Liver (tissue), 9 donors: ENCODE measurements around the gene DIDO1. TPM values are rescaled to one million over a fixed set of nuclear protein-coding genes. Genes with fewer than 3 reads are reported as not detected.

Source experiments
- DNase-seq: peaks from one replicate; pipeline ENCODE4 v3.0.0-alpha.2; 2017; ENCODE audit warnings: low spot score
- H3K27ac ChIP-seq, 2 donors: one replicate each; pipeline ENCODE4 v1.7.0; 2013; ENCODE audit warnings: inconsistent platforms in 2 of 2, low read length in 2 of 2, control low read depth in 1 of 2, low read depth in 1 of 2, mild to moderate bottlenecking in 1 of 2
- H3K27me3 ChIP-seq, 4 donors: one replicate each; pipeline versions ENCODE4 v1.6.1 to v1.7.0; 2013; ENCODE audit warnings: low read length in 3 of 4, inconsistent platforms in 1 of 4, mild to moderate bottlenecking in 1 of 4, moderate library complexity in 1 of 4; ENCODE audit not compliant: control insufficient read depth in 4 of 4, insufficient read depth in 4 of 4
- H3K36me3 ChIP-seq, 4 donors: one replicate each; pipeline versions ENCODE4 v1.6.1 to v1.7.0; 2013; ENCODE audit warnings: low read length in 3 of 4, mild to moderate bottlenecking in 3 of 4, low read depth in 1 of 4, moderate library complexity in 1 of 4; ENCODE audit not compliant: control insufficient read depth in 4 of 4, insufficient read depth in 3 of 4
- H3K4me1 ChIP-seq, 4 donors: one replicate each; pipeline versions ENCODE4 v1.6.1 to v1.7.0; 2013; ENCODE audit warnings: low read length in 3 of 4, mild to moderate bottlenecking in 3 of 4, moderate library complexity in 1 of 4; ENCODE audit not compliant: control insufficient read depth in 4 of 4, insufficient read depth in 4 of 4
- H3K4me3 ChIP-seq, 3 donors: one replicate each; pipeline versions ENCODE4 v1.6.1 to v1.7.0; 2013; ENCODE audit warnings: low read length in 3 of 3, control low read depth in 1 of 3, low read depth in 1 of 3, mild to moderate bottlenecking in 1 of 3
- H3K9ac ChIP-seq, 2 donors: one replicate each; pipeline ENCODE4 v1.7.0; 2013; ENCODE audit warnings: low read length in 2 of 2, mild to moderate bottlenecking in 2 of 2, moderate library complexity in 2 of 2, control low read depth in 1 of 2, low read depth in 1 of 2
- H3K9me3 ChIP-seq, 4 donors: one replicate each; pipeline versions ENCODE4 v1.6.1 to v1.7.0; 2013; ENCODE audit warnings: low read length in 3 of 4; ENCODE audit not compliant: control insufficient read depth in 4 of 4
- EGR1 ChIP-seq, 2 donors: IDR thresholded peaks; 2 replicates each; pipeline ENCODE4 v1.6.1; 2016 to 2018; ENCODE audit warnings: antibody characterized with exemption in 2 of 2, low read depth in 2 of 2
- HNF4A ChIP-seq, 2 donors: conservative IDR thresholded peaks; 2 replicates each; pipeline ENCODE4 v1.6.1; 2016; ENCODE audit warnings: antibody characterized with exemption in 2 of 2, mild to moderate bottlenecking in 2 of 2
- JUND ChIP-seq, 2 donors: IDR thresholded peaks; 2 replicates each; pipeline ENCODE4 v1.6.1; 2016; ENCODE audit warnings: antibody characterized with exemption in 2 of 2
- NR2F2 ChIP-seq: IDR thresholded peaks from 2 replicates; pipeline ENCODE4 v1.6.1; 2016; ENCODE audit warnings: antibody characterized with exemption
- RAD21 ChIP-seq, 2 donors: IDR thresholded peaks; 2 replicates each; pipeline ENCODE4 v1.6.1; 2016; ENCODE audit warnings: antibody characterized with exemption in 2 of 2, mild to moderate bottlenecking in 2 of 2
- RXRA ChIP-seq, 2 donors: IDR thresholded peaks; 2 replicates each; pipeline ENCODE4 v1.6.1; 2017 to 2018; ENCODE audit warnings: antibody characterized with exemption in 2 of 2, mild to moderate bottlenecking in 1 of 2
- SP1 ChIP-seq: IDR thresholded peaks from 2 replicates; pipeline ENCODE4 v1.6.1; 2018; ENCODE audit warnings: antibody characterized with exemption, mild to moderate bottlenecking
- TAF1 ChIP-seq: conservative IDR thresholded peaks from 2 replicates; pipeline ENCODE4 v1.6.1; 2016; ENCODE audit warnings: antibody characterized with exemption, mild to moderate bottlenecking
- YY1 ChIP-seq: IDR thresholded peaks from 2 replicates; pipeline ENCODE4 v1.6.1; 2016; ENCODE audit warnings: antibody characterized with exemption, mild to moderate bottlenecking
- WGBS: extraction: QIAGEN DNeasy Blood & Tissue Kit; methylation state at CpG from one replicate; pipeline ENCODE4 v1.1.7; 2013; 5-methylcytosine and 5-hydroxymethylcytosine counted together
- polyA plus RNA-seq, 2 donors: library from polyadenylated mRNA; stranded (reverse) in 1 of 2; unstranded in 1 of 2; fragments of 200-250 nt in 1 of 2; fragments of >200 nt in 1 of 2; fragmentation: Nextera tagmentation in 1 of 2; extraction: Ambion mirVana in 1 of 2; gene quantifications; one replicate each; pipeline versions ENCODE4 v1.2.1 to v1.2.3, GENCODE V29; 2013 to 2015
- total RNA-seq, 2 donors: library from RNA; depleted of rRNA; stranded (reverse); fragments of >200 nt; gene quantifications; one replicate each; pipeline ENCODE4 v1.2.3, GENCODE V29; 2014
- TF ChIP-seq, protein P1 (sequence below): fragments of 150-350 bp; IDR thresholded peaks from 2 replicates; pipeline ENCODE4 v1.5.1; 2017; ENCODE audit warnings: improper control_type of control experiment, low read depth, low read length; ENCODE audit not compliant: missing input control
- TF ChIP-seq, protein P2 (sequence below): IDR thresholded peaks from 2 replicates; pipeline ENCODE4 v1.6.1; 2016; ENCODE audit warnings: antibody characterized with exemption
- donor health status: healthy.
- donor health status: healthy.
- donor health status: healthy.
- donor health status: healthy.
- donor health status: healthy.

The DIDO1 gene
- total and polyA plus RNA-seq, 4 donors = 10.1 to 43.1 (median 17.4) TPM

DNA sequence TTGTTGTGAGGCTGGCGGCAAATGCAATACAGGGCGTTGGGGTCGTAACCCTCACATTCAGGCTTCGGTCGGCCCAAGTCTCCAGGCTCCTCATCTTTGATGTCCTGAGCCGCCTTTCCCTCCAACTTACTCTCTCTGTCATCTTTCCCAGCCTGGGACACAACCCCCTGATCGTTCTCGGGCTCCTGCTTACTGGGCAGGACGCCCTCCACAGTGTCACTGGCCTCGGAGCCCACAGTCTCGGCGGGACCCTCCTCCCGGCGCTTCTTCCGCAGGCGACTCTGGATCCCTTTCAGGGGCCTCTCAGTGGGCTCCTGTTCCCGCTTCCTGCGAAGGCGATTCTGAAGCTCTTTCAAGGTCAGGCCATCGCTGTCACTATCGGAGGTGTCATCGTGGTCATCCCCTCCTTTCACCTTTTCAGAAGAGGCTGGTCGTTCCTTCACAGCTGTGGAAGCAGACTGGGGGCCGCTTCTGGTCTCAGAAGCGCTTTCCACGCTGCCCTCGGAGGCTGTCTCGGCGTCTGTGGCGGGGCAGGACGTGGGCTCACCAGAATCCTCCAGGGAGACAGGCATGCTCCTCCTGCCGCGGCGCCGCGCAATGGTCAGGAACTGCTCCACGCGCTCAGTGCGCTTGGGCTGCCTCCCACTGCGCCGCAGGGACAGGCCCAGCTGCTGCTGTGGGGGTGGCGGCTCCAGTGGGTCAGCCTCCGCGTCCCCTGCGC, 15.4 kb downstream of the DIDO1 start:
- no peak overlapping the region for H3K27ac ChIP-seq
- TF ChIP-seq YY1 (no peak), RXRA (IDR thresholded peaks at IDR 0.05) (no peak), EGR1 (IDR thresholded peaks at IDR 0.05; ENCODE audit: low read depth in 2 of 2) (no peak), HNF4A (conservative IDR thresholded peaks at IDR 0.05) (no peak), RAD21 (IDR thresholded peaks at IDR 0.05) (no peak), TAF1 (no peak), JUND (IDR thresholded peaks at IDR 0.05) (no peak)
- TF ChIP-seq, protein P1, sequence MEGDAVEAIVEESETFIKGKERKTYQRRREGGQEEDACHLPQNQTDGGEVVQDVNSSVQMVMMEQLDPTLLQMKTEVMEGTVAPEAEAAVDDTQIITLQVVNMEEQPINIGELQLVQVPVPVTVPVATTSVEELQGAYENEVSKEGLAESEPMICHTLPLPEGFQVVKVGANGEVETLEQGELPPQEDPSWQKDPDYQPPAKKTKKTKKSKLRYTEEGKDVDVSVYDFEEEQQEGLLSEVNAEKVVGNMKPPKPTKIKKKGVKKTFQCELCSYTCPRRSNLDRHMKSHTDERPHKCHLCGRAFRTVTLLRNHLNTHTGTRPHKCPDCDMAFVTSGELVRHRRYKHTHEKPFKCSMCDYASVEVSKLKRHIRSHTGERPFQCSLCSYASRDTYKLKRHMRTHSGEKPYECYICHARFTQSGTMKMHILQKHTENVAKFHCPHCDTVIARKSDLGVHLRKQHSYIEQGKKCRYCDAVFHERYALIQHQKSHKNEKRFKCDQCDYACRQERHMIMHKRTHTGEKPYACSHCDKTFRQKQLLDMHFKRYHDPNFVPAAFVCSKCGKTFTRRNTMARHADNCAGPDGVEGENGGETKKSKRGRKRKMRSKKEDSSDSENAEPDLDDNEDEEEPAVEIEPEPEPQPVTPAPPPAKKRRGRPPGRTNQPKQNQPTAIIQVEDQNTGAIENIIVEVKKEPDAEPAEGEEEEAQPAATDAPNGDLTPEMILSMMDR = no peak
- peaks cover 12 to 67% (median 48%) of the 10 kb centered on the region in 4 donors for H3K36me3 ChIP-seq
- no peaks in the 10 kb centered on the region for H3K9me3 ChIP-seq
- DNase-seq = no peak
- H3K27me3 ChIP-seq = no peaks in the 10 kb centered on the region
- H3K4me1 ChIP-seq = peaks cover 1 to 36% (median 14%) of the 10 kb centered on the region in 4 donors
- no peak overlapping the region for H3K4me3 ChIP-seq
- no peak overlapping the region for H3K9ac ChIP-seq
- WGBS = 96% methylated on average over 45 of the region's 45 CpGs

DNA sequence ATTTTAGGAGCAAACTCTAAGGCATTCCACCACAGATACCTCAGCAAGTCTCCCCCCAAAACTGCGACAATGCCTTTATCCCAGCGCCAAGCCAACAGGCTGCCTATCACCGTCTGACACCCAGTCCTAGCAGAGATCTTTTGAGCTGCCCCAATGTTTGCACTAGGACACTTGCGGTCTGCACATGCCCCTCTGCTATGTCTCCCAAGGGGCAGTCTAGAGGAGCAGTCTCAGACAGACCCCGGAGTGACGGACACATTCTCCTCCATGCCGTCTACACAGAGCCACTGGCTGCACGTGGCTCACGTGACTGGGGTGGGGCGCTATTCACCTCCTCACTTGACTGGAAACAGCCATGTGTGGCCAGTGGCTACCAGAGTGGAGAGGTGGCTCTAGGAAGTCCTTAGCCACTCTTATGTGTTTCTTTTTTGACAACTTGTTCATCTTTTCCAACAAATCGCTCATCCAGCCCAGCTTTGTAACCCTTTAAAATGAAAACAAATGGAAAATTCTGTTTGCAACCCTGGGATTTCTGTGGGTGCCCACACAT, 16.0 kb downstream of the DIDO1 start:
- DNase-seq = no peak
- Histone ChIP-seq H3K4me1 (peaks cover 1 to 33% (median 12%) of the 10 kb centered on the region in 4 donors), H3K4me3 (no peak overlapping the region), H3K27ac (no peak overlapping the region), H3K9me3 (no peaks in the 10 kb centered on the region), H3K36me3 (peaks cover 15 to 74% (median 55%) of the 10 kb centered on the region in 4 donors), H3K27me3 (no peaks in the 10 kb centered on the region), H3K9ac (no peak overlapping the region)
- no peak for TF ChIP-seq TAF1
- TF ChIP-seq, protein P2, sequence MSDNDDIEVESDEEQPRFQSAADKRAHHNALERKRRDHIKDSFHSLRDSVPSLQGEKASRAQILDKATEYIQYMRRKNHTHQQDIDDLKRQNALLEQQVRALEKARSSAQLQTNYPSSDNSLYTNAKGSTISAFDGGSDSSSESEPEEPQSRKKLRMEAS = no peak
- TF ChIP-seq SP1 = no peak
- TF ChIP-seq JUND (IDR thresholded peaks at IDR 0.05) = no peak
- 93% methylated on average over 11 of the region's 11 CpGs for WGBS

DNA sequence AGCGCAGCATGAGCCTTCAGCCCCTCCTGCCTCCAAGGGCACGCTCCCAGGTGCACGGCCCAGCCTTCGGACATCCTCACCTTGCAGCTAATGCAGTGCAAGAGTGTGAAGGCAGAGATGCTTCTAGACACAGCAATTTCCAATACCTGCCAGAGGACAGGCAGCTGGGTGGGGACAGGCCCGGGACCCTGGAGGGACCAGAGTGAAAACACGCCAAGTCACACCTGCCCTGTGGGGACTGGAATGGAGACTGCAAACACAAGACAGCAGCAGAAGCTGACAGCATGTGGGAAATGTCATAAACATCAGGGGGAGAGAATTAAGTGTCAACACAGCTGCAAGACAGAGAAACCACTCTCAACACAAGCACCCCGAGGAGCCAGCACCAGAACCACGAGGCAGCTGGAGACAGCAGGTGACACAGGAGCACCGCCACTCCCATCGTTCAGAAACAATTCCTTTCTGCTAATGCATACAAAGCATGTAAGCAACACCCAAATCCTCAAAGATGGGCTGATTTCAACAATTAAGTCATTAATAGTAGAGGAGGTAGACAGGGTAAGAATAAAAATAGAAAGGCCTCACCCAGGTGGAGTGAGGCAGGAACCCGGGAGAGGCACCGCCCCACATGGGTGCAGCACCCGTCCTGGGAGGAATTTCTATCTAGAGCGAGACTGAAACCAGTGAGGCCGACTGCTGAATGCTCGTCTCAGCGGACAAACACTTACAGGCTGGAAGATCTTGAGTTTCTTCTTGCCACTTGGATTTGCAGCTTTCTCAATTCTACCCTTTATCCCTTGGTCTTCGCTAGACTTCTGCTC, 17.1 kb downstream of the DIDO1 start:
- Histone ChIP-seq H3K27ac (no peak overlapping the region), H3K9ac (no peak overlapping the region), H3K27me3 (no peaks in the 10 kb centered on the region), H3K4me3 (no peak overlapping the region), H3K4me1 (peaks cover 1 to 22% (median 7%) of the 10 kb centered on the region in 4 donors), H3K9me3 (no peaks in the 10 kb centered on the region), H3K36me3 (peaks cover 18 to 82% (median 62%) of the 10 kb centered on the region in 4 donors)
- TF ChIP-seq HNF4A (conservative IDR thresholded peaks at IDR 0.05) (no peak), NR2F2 (no peak), TAF1 (no peak)
- TF ChIP-seq, protein P1 = no peak
- WGBS = 90% methylated on average over 18 of the region's 18 CpGs
- DNase-seq = no peak
